Upper lobe of left lung (tissue), 6 donors: ENCODE measurements around the gene NPAS1. TPM values are rescaled to one million over a fixed set of nuclear protein-coding genes. Genes with fewer than 3 reads are reported as not detected.
"Not testable (repeated sequence)": the region's sequence is repeated elsewhere in the genome, so short reads cannot be mapped to it uniquely, and the experiment has no call there.

Experiments
- ATAC-seq, 2 donors: fragments of 200-7000 bp; cut with Tn5 transposase; one replicate each; pipeline ENCODE4 v1.9.1; 2022; ENCODE audit warnings: mild to moderate bottlenecking in 2 of 2, moderate library complexity in 2 of 2; ENCODE audit not compliant: low FRiP score in 2 of 2
- DNase-seq, 2 donors: peaks; one replicate each; pipeline ENCODE4 v3.0.0-alpha.2; 2019 to 2020
- H3K27ac ChIP-seq, 4 donors: fragments of 200-600 bp; sonication (generic); one replicate each; pipeline ENCODE4 v1.5.1; 2016 to 2019
- H3K27me3 ChIP-seq, 4 donors: fragments of 200-600 bp; sonication (generic); one replicate each; pipeline ENCODE4 v1.5.1; 2017 to 2019
- H3K36me3 ChIP-seq, 4 donors: fragments of 200-600 bp; sonication (generic); one replicate each; pipeline ENCODE4 v1.5.1; 2016 to 2019
- H3K4me1 ChIP-seq, 4 donors: fragments of 200-600 bp; sonication (generic); one replicate each; pipeline ENCODE4 v1.5.1; 2018 to 2019
- H3K4me3 ChIP-seq, 4 donors: fragments of 200-600 bp; sonication (generic); one replicate each; pipeline ENCODE4 v1.5.1; 2017 to 2019; ENCODE audit warnings: mild to moderate bottlenecking in 2 of 4, moderate library complexity in 1 of 4
- H3K9me3 ChIP-seq, 4 donors: fragments of 200-600 bp; sonication (generic); one replicate each; pipeline ENCODE4 v1.5.1; 2018 to 2019
- CTCF ChIP-seq, 6 experiments: fragments of 450-650 bp in 4 of 6; fragments of 200-600 bp in 2 of 6; sonication (generic) in 2 of 6; IDR thresholded peaks; one replicate each; pipeline ENCODE4 v1.5.1; 2016 to 2019; ENCODE audit warnings: antibody characterized with exemption in 6 of 6
- EP300 ChIP-seq, 4 donors: sonication (generic); formaldehyde crosslinking; IDR thresholded peaks; one replicate each; pipeline ENCODE4 v1.5.1; 2017; ENCODE audit warnings: antibody characterized with exemption in 4 of 4, control low read depth in 2 of 4
- POLR2A ChIP-seq, 4 donors: fragments of 450-650 bp; IDR thresholded peaks; one replicate each; pipeline ENCODE4 v1.5.1; 2016 to 2017; ENCODE audit warnings: antibody characterized with exemption in 4 of 4, mild to moderate bottlenecking in 2 of 4
- POLR2AphosphoS5 ChIP-seq, 2 donors: sonication (generic); formaldehyde crosslinking; IDR thresholded peaks; one replicate each; pipeline ENCODE4 v1.5.1; 2017; ENCODE audit warnings: antibody characterized with exemption in 2 of 2
- WGBS, 2 donors: methylation state at CpG; one replicate each; pipeline ENCODE4 v1.1.5; 2017 to 2018; 5-methylcytosine and 5-hydroxymethylcytosine counted together
- total RNA-seq, 6 donors: library from RNA; depleted of rRNA in 4 of 6; stranded (reverse); fragments of >200 nt in 4 of 6; gene quantifications; one replicate each; pipeline versions ENCODE4 v1.1.0 to v1.2.1, GENCODE V29; 2016 to 2021
- donor health status: DM: no; HTN: no; CAD: no; lungs with moderate emphysema.
- donor health status: DM: no; HTN: yes; CAD: no; lungs with severe emphysema.

Gene NPAS1
- total RNA-seq, 6 donors from 2014 or later = 0.30 to 13.6 (median 1.1) TPM; not detected in 1

- TF ChIP-seq POLR2AphosphoS5 (IDR thresholded peaks at IDR 0.05) = no peak
- no peak for TF ChIP-seq POLR2A (IDR thresholded peaks at IDR 0.05)
- no peak for TF ChIP-seq CTCF (IDR thresholded peaks at IDR 0.05)
- no peak for TF ChIP-seq EP300 (IDR thresholded peaks at IDR 0.05)
- WGBS, 2 donors = 93 to 96% methylated on average over 4 to 17 of the region's 17 CpGs
- Histone ChIP-seq H3K27ac (no peak overlapping the region), H3K9me3 (no peaks in the 10 kb centered on the region), H3K4me1 (peaks cover 0 to 17% (median 6%) of the 10 kb centered on the region in 4 donors), H3K36me3 (peaks cover 13 to 99% (median 82%) of the 10 kb centered on the region in 4 donors), H3K27me3 (no peaks in the 10 kb centered on the region), H3K4me3 (no peak overlapping the region)
- DNase-seq (no peak), ATAC-seq (no peak)
Measured at GRCh38 chr19:47072323-47072722, 52.7 kb downstream of the NPAS1 start.

DNA sequence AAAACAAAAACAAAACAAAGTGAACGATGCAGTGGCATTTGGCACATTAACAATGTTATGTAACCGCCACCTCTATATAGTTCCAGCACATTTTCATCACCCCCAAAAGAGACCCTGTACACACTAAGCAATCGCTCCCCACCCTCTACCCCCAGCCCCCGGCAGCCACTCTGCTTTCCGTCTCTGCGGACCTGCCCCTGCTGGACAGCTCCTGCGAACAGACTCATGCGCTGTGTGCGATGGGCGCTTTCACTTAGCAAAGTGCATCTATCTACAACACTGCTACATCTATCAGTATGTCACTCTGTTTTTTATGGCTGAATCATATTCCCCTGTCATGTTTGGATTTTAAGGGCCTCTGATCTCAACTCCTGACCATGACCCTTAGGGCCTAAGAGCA, 53.9 kb downstream of the NPAS1 start:
- TF ChIP-seq POLR2AphosphoS5 (IDR thresholded peaks at IDR 0.05) (no peak), POLR2A (IDR thresholded peaks at IDR 0.05) (no peak), CTCF (IDR thresholded peaks at IDR 0.05) (no peak), EP300 (IDR thresholded peaks at IDR 0.05) (no peak)
- ATAC-seq (no peak), DNase-seq (no peak)
- Histone ChIP-seq H3K4me3 (no peak overlapping the region), H3K9me3 (no peaks in the 10 kb centered on the region), H3K27me3 (no peaks in the 10 kb centered on the region), H3K27ac (no peak overlapping the region), H3K4me1 (peaks cover 0 to 17% (median 6%) of the 10 kb centered on the region in 4 donors), H3K36me3 (peaks cover 13 to 94% (median 77%) of the 10 kb centered on the region in 4 donors)
- WGBS, 2 donors = 95 to 98% methylated on average over 10 of the region's 10 CpGs

DNA sequence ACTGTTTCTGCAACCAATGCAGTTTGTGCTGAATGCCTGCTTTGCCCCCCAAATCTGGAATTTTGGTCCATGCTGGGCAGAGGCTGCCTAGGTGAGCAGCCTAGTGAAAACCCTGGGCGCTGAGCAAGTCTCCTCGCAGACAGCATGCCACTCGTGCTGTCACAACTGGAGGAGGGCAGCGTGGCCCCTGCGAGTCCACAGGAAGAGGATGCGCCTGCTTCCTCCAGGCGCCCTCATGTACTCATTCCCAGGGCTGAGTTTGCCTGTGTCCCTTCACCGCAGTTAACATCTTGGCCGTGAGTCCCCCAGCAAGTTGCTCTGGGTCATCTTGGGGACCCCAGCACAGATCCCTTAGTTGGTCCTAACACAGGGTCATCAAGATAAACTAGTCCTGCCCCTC, 55.0 kb downstream of the NPAS1 start:
- Histone ChIP-seq H3K4me3 (no peak overlapping the region), H3K27ac (no peak overlapping the region), H3K27me3 (no peaks in the 10 kb centered on the region), H3K4me1 (peaks cover 2 to 21% (median 8%) of the 10 kb centered on the region in 4 donors), H3K9me3 (no peaks in the 10 kb centered on the region), H3K36me3 (peaks cover 13 to 86% (median 70%) of the 10 kb centered on the region in 4 donors)
- no peak for ATAC-seq
- no peak for DNase-seq
- 61 to 91% methylated on average over 4 to 6 of the region's 9 CpGs for WGBS, 2 donors
- TF ChIP-seq POLR2AphosphoS5 (IDR thresholded peaks at IDR 0.05) = no peak
- no peak for TF ChIP-seq CTCF (IDR thresholded peaks at IDR 0.05)
- TF ChIP-seq POLR2A (IDR thresholded peaks at IDR 0.05) = no peak
- no peak for TF ChIP-seq EP300 (IDR thresholded peaks at IDR 0.05)

- no peak overlapping the region for H3K4me3 ChIP-seq
- DNase-seq (peak in 1 of 2 donors; percentile 53), ATAC-seq (peak; percentile 37 to 54)
- peaks cover 13 to 86% (median 69%) of the 10 kb centered on the region in 4 donors for H3K36me3 ChIP-seq
- 73 to 75% methylated on average over 6 to 15 of the region's 15 CpGs for WGBS, 2 donors
- TF ChIP-seq EP300 (IDR thresholded peaks at IDR 0.05) (no peak), POLR2A (IDR thresholded peaks at IDR 0.05) (no peak), CTCF (IDR thresholded peaks at IDR 0.05) (no peak), POLR2AphosphoS5 (IDR thresholded peaks at IDR 0.05) (no peak)
- H3K4me1 ChIP-seq = peaks cover 4 to 25% (median 11%) of the 10 kb centered on the region in 4 donors
- no peak overlapping the region for H3K27ac ChIP-seq
- no peaks in the 10 kb centered on the region for H3K27me3 ChIP-seq
- H3K9me3 ChIP-seq = no peaks in the 10 kb centered on the region
Measured at GRCh38 chr19:47075179-47075810, 55.7 kb downstream of the NPAS1 start.

DNA sequence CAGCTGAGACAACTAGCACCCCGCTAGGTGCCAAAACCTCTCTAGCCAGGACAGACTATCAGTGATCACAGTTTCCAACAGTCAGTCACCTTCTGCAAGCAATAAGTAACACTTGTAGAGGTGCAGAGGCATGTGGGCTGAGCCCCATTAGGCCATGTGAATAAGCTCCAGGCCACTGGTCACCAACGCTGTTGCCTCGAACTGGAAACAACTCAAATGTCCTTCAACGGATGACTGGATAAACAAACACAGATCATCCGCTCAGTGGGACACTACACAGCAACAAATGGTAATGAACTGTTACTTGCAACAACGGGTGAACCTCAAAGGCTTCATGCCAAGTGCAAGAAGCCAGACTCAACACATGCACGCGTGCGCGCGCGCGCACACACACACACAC, 56.3 kb downstream of the NPAS1 start:
- DNase-seq = no peak
- WGBS, 2 donors = 67 to 79% methylated on average over 12 to 13 of the region's 13 CpGs
- ATAC-seq = no peak
- Histone ChIP-seq H3K4me1 (peaks cover 4 to 25% (median 11%) of the 10 kb centered on the region in 4 donors), H3K4me3 (no peak overlapping the region), H3K36me3 (peaks cover 13 to 86% (median 69%) of the 10 kb centered on the region in 4 donors), H3K27me3 (no peaks in the 10 kb centered on the region), H3K9me3 (no peaks in the 10 kb centered on the region), H3K27ac (no peak overlapping the region)
- no peak for TF ChIP-seq CTCF (IDR thresholded peaks at IDR 0.05)
- peak in 1 of 2 donors; percentile 13 for TF ChIP-seq POLR2AphosphoS5 (IDR thresholded peaks at IDR 0.05)

DNA sequence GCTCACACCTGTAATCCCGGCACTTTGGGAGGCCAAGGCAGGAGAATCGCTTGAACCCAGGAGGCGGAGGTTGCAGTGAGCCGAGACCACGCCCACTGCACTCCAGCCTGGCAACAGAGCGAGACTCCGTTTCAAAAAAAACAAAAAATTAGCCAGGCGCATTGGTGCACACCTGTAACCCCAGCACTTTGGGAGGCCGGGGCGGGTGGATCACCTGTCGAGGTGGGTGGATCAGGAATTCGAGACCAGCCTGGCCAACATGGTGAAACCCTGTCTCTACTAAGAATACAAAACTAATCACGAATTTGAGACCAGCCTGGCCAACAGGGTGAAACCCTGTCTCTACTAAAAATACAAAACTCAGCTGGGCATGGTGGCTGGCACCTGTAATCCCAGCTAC, 58.7 kb downstream of the NPAS1 start:
- Histone ChIP-seq H3K4me1 (peaks cover 4 to 25% (median 11%) of the 10 kb centered on the region in 4 donors), H3K36me3 (peaks cover 12 to 86% (median 69%) of the 10 kb centered on the region in 4 donors)
- DNase-seq, H3K27me3 ChIP-seq, H3K9me3 ChIP-seq, ATAC-seq, H3K4me3 ChIP-seq, H3K27ac ChIP-seq: not testable (repeated sequence)
- 98% methylated on average over 13 of the region's 13 CpGs for WGBS, 2 donors
